Kidney (tissue), 14 donors: ENCODE measurements around the gene KRT15. TPM values are rescaled to one million over a fixed set of nuclear protein-coding genes. Genes with fewer than 3 reads are reported as not detected.
A peak's percentile ranks its signal among the peaks of the same experiment; 100 is the strongest.

Experiments
- DNase-seq, 5 donors: peaks; one replicate each; pipeline ENCODE4 v3.0.0-alpha.2; 2013 to 2020
- FAIRE-seq: peaks from 2 replicates; lab custom pipeline; 2012; peaks lifted over from hg19 to GRCh38; lab: Jason Lieb, UNC
- H3K27ac ChIP-seq, 2 donors: one replicate each; pipeline ENCODE4 v1.7.0; 2013; ENCODE audit warnings: low read depth in 2 of 2, low read length in 2 of 2, inconsistent platforms in 1 of 2
- H3K27me3 ChIP-seq: one replicate; pipeline ENCODE4 v1.7.1; 2013; ENCODE audit warnings: low read length, inconsistent platforms; ENCODE audit not compliant: control insufficient read depth, insufficient read depth
- H3K36me3 ChIP-seq, 3 donors: one replicate each; pipeline versions ENCODE4 v1.7.0 to v1.7.1; 2013; ENCODE audit warnings: low read length in 3 of 3, control low read depth in 1 of 3, inconsistent platforms in 1 of 3; ENCODE audit not compliant: insufficient read depth in 3 of 3, control insufficient read depth in 2 of 3
- H3K4me1 ChIP-seq, 3 donors: one replicate each; pipeline versions ENCODE4 v1.7.0 to v1.7.1; 2013; ENCODE audit warnings: low read length in 3 of 3, inconsistent platforms in 1 of 3, low read depth in 1 of 3; ENCODE audit not compliant: control insufficient read depth in 2 of 3, insufficient read depth in 2 of 3
- H3K4me3 ChIP-seq, 3 donors: one replicate each; pipeline versions ENCODE4 v1.7.0 to v1.8.1; 2013; ENCODE audit warnings: low read length in 3 of 3, control low read depth in 1 of 3, inconsistent platforms in 1 of 3
- H3K9ac ChIP-seq, 3 donors: one replicate each; pipeline versions ENCODE4 v1.7.0 to v1.7.1; 2013; ENCODE audit warnings: low read length in 3 of 3, control low read depth in 1 of 3, inconsistent platforms in 1 of 3
- H3K9me3 ChIP-seq, 3 donors: one replicate each; pipeline versions ENCODE4 v1.7.0 to v1.7.1; 2013; ENCODE audit warnings: low read length in 3 of 3, control low read depth in 1 of 3, inconsistent platforms in 1 of 3; ENCODE audit not compliant: control insufficient read depth in 2 of 3, insufficient read depth in 1 of 3
- intact Hi-C: fragments of 100-400 bp; cut with DNase I; formaldehyde crosslinking; loops from one replicate; pipeline ENCODE4 v1.11.1; 2022
- polyA plus RNA-seq: library from polyadenylated mRNA; stranded (reverse); fragments of 350-450 nt; fragmentation: Illumina TruSeq; extraction: RNeasy Lipid Tissue Mini Kit (QIAGEN cat#74804); gene quantifications from one replicate; pipeline ENCODE4 v1.2.3, GENCODE V29; 2014; ENCODE audit warnings: low read depth, low replicate concordance; ENCODE audit not compliant: insufficient read depth
- total RNA-seq: library from RNA; stranded (reverse); fragmentation: NEBNext Ultra II Directional; extraction: Animal tissue kit (Norgen Biotek cat#: 25700); gene quantifications from one replicate; pipeline ENCODE4 v1.2.1, GENCODE V29; 2021
- TF ChIP-seq, protein P1 (sequence below): IDR thresholded peaks from 3 replicates; pipeline ENCODE4 v1.5.1; 2012; ENCODE audit warnings: mild to moderate bottlenecking, moderate library complexity, borderline replicate concordance; ENCODE audit not compliant: insufficient read depth; ENCODE audit errors: extremely low read depth
- donor health status: control.
- donor health status: control.
- donor health status: control.
- donor health status: control.
- donor health status: control.
- donor health status: DM: yes; HTN: yes; CAD: no.
- donor health status: Normal renal cell carcinoma (clear cell type).

KRT15 gene
- total and polyA plus RNA-seq, 2 donors from 2014 or later: 0.15 to 2.8 TPM

DNA sequence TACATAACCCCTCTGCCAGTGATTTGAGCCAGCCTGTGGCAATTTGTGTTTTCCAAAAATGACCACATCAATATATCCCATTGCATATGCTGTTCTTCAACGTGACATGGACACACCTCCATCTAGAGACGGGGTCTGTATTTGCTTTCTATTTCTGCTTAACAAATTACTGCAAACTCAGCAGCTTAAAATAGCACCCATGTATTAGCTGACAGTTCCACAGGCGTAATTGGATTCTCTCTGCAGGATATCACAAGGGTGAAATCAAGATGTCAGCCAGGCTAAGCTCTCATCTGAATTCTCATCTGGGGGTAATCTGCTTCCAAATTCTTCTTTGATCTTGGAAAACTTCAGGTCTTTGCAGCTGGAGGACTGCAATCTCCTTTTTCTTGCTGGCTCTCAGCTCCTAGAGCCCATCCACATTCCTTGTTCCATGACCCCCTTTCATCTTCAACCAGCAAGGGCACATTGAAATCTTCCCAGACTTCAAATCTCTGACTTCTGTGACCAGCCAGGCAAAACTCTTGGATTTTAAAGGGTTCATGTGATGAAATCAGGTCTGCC, 45.0 kb upstream of the KRT15 start:
- Histone ChIP-seq H3K4me1 (no peaks in the 10 kb centered on the region), H3K4me3 (no peak overlapping the region), H3K27me3 (no peaks in the 10 kb centered on the region), H3K9ac (no peak overlapping the region), H3K36me3 (no peaks in the 10 kb centered on the region), H3K9me3 (no peaks in the 10 kb centered on the region), H3K27ac (no peak overlapping the region)
- intact Hi-C loops: no loop called here
- DNase-seq: peak in 1 of 5 donors; percentile 18
- TF ChIP-seq, protein P1, sequence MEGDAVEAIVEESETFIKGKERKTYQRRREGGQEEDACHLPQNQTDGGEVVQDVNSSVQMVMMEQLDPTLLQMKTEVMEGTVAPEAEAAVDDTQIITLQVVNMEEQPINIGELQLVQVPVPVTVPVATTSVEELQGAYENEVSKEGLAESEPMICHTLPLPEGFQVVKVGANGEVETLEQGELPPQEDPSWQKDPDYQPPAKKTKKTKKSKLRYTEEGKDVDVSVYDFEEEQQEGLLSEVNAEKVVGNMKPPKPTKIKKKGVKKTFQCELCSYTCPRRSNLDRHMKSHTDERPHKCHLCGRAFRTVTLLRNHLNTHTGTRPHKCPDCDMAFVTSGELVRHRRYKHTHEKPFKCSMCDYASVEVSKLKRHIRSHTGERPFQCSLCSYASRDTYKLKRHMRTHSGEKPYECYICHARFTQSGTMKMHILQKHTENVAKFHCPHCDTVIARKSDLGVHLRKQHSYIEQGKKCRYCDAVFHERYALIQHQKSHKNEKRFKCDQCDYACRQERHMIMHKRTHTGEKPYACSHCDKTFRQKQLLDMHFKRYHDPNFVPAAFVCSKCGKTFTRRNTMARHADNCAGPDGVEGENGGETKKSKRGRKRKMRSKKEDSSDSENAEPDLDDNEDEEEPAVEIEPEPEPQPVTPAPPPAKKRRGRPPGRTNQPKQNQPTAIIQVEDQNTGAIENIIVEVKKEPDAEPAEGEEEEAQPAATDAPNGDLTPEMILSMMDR: no peak
- FAIRE-seq: no peak

DNA sequence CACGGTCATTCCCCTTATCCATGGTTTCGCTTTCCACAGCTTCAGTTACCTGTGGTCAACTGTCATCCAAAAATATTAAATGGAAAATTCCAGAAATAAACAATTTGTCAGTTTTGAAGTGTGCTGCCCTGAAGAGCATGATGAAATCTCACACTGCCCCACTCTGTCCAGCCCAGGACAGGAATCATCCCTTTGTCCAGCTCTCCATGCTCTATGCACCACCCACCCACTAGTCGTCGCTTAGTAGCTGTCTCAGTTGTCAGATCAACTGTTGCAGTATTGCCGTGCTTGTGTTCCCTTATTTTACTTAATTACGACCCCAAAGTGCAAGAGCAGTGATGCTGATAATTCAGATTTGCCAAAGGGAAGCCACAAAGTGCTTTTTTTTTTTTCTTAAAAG, 42.9 kb upstream of the KRT15 start:
- Histone ChIP-seq H3K4me3 (no peak overlapping the region), H3K9me3 (no peaks in the 10 kb centered on the region), H3K9ac (no peak overlapping the region), H3K36me3 (no peaks in the 10 kb centered on the region), H3K4me1 (no peaks in the 10 kb centered on the region), H3K27me3 (no peaks in the 10 kb centered on the region), H3K27ac (no peak overlapping the region)
- TF ChIP-seq, protein P1: no peak
- intact Hi-C loops: no loop called here
- DNase-seq: no peak
- FAIRE-seq: no peak

DNA sequence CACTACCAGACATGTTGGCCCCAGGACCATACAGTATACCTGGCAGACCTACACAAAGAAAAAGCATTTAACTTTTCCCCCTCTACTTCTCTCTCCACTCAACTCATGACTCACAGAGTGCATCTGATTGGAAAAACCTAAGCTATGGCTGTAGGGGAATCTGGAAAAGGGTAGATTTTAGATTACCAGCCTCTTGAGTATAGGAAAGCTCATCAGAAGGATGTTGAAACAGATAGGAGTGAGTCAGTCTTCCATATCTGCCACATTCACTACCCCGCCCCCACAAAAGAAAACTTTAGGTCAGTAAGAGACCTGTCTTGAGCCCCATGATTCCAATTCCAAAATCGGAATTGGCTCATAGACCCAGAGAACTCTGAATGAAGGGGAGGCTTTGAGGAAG, 40.9 kb upstream of the KRT15 start:
- H3K27me3 ChIP-seq: no peaks in the 10 kb centered on the region
- H3K36me3 ChIP-seq: no peaks in the 10 kb centered on the region
- no peak overlapping the region for H3K4me3 ChIP-seq
- intact Hi-C loops: loop anchor here (10.0 kb wide), 1 partner anchor 105 kb away; no protein-coding TSS in a partner anchor
- H3K27ac ChIP-seq: no peak overlapping the region
- H3K9ac ChIP-seq: no peak overlapping the region
- no peaks in the 10 kb centered on the region for H3K4me1 ChIP-seq
- DNase-seq (no peak), FAIRE-seq (no peak)
- TF ChIP-seq, protein P1: no peak
- no peaks in the 10 kb centered on the region for H3K9me3 ChIP-seq

- TF ChIP-seq, protein P1: no peak
- no peaks in the 10 kb centered on the region for H3K4me1 ChIP-seq
These were observed 38.2 kb upstream of the KRT15 start for GRCh38 chr17:41556931-41557330.

More at GRCh38 chr17:41556931-41557330, 38.2 kb upstream of the KRT15 start:
- H3K9ac ChIP-seq: no peak overlapping the region
- H3K27me3 ChIP-seq: no peaks in the 10 kb centered on the region
- H3K27ac ChIP-seq: no peak overlapping the region
- H3K9me3 ChIP-seq: no peaks in the 10 kb centered on the region
- DNase-seq (no peak), FAIRE-seq (no peak)
- intact Hi-C loops: loop anchor here (10.0 kb wide), 1 partner anchor 108 kb away; no protein-coding TSS in a partner anchor
- H3K4me3 ChIP-seq: no peak overlapping the region
- no peaks in the 10 kb centered on the region for H3K36me3 ChIP-seq
